ENCODE results near the gene GABPA. TPM values are rescaled to one million over a fixed set of nuclear protein-coding genes. Genes with fewer than 3 reads are reported as not detected.
"Not testable (repeated sequence)": the region's sequence is repeated elsewhere in the genome, so short reads cannot be mapped to it uniquely, and the experiment has no call there.

Gene GABPA
- total and polyA plus RNA-seq, 2 donors from 2014 or later = 6.1 to 22.5 TPM

GRCh38 chr21:25767921-25768320 lies 33.1 kb downstream of the GABPA start:
- intact Hi-C loops (cut with DNase I) = no loop called here
- FAIRE-seq (no peak), DNase-seq (no peak)
- Histone ChIP-seq H3K9ac (ENCODE audit: low read length in 3 of 3) (no peak overlapping the region), H3K4me1 (ENCODE audit: control insufficient read depth in 2 of 3, insufficient read depth in 2 of 3, low read depth in 1 of 3, low read length in 3 of 3) (no peaks in the 10 kb centered on the region), H3K27me3 (ENCODE audit: control insufficient read depth, insufficient read depth, low read length) (no peaks in the 10 kb centered on the region), H3K9me3 (ENCODE audit: control insufficient read depth in 2 of 3, insufficient read depth in 1 of 3, low read length in 3 of 3) (no peaks in the 10 kb centered on the region), H3K27ac (ENCODE audit: low read depth in 2 of 2, low read length in 2 of 2) (no peak overlapping the region), H3K36me3 (ENCODE audit: control insufficient read depth in 2 of 3, insufficient read depth in 3 of 3, low read length in 3 of 3) (peaks cover 0 to 13% (median 6%) of the 10 kb centered on the region in 3 donors), H3K4me3 (ENCODE audit: low read length in 3 of 3) (no peak overlapping the region)
- TF ChIP-seq CTCF (IDR thresholded peaks at IDR 0.05; ENCODE audit: borderline replicate concordance, extremely low read depth, insufficient read depth) = no peak

GRCh38 chr21:25772686-25773085 lies 37.9 kb downstream of the GABPA start:
- no peak overlapping the region for H3K4me3 ChIP-seq (ENCODE audit: low read length in 3 of 3)
- no peak overlapping the region for H3K27ac ChIP-seq (ENCODE audit: low read depth in 2 of 2, low read length in 2 of 2)

GRCh38 chr21:25776440-25776839 lies 41.7 kb downstream of the GABPA start:
- Histone ChIP-seq H3K27me3 (ENCODE audit: control insufficient read depth, insufficient read depth, low read length) (no peaks in the 10 kb centered on the region), H3K27ac (ENCODE audit: low read depth in 2 of 2, low read length in 2 of 2) (no peak overlapping the region), H3K4me1 (ENCODE audit: control insufficient read depth in 2 of 3, insufficient read depth in 2 of 3, low read depth in 1 of 3, low read length in 3 of 3) (no peaks in the 10 kb centered on the region), H3K9me3 (ENCODE audit: control insufficient read depth in 2 of 3, insufficient read depth in 1 of 3, low read length in 3 of 3) (no peaks in the 10 kb centered on the region), H3K4me3 (ENCODE audit: low read length in 3 of 3) (no peak overlapping the region), H3K36me3 (ENCODE audit: control insufficient read depth in 2 of 3, insufficient read depth in 3 of 3, low read length in 3 of 3) (no peaks in the 10 kb centered on the region), H3K9ac (ENCODE audit: low read length in 3 of 3) (no peak overlapping the region)
- no peak for DNase-seq
- no peak for TF ChIP-seq CTCF (IDR thresholded peaks at IDR 0.05; ENCODE audit: borderline replicate concordance, extremely low read depth, insufficient read depth)
- intact Hi-C loops (cut with DNase I) = no loop called here
- no peak for FAIRE-seq

More at GRCh38 chr21:25772686-25773085, 37.9 kb downstream of the GABPA start:
- FAIRE-seq = no peak
- DNase-seq = no peak
- Histone ChIP-seq H3K4me1 (ENCODE audit: control insufficient read depth in 2 of 3, insufficient read depth in 2 of 3, low read depth in 1 of 3, low read length in 3 of 3) (no peaks in the 10 kb centered on the region), H3K36me3 (ENCODE audit: control insufficient read depth in 2 of 3, insufficient read depth in 3 of 3, low read length in 3 of 3) (no peaks in the 10 kb centered on the region), H3K9me3 (ENCODE audit: control insufficient read depth in 2 of 3, insufficient read depth in 1 of 3, low read length in 3 of 3) (no peaks in the 10 kb centered on the region), H3K9ac (ENCODE audit: low read length in 3 of 3) (no peak overlapping the region), H3K27me3 (ENCODE audit: control insufficient read depth, insufficient read depth, low read length) (no peaks in the 10 kb centered on the region)
- intact Hi-C loops (cut with DNase I) = no loop called here
- no peak for TF ChIP-seq CTCF (IDR thresholded peaks at IDR 0.05; ENCODE audit: borderline replicate concordance, extremely low read depth, insufficient read depth)

GRCh38 chr21:25778126-25778875 lies 43.5 kb downstream of the GABPA start:
- H3K4me1 ChIP-seq (ENCODE audit: control insufficient read depth in 2 of 3, insufficient read depth in 2 of 3, low read depth in 1 of 3, low read length in 3 of 3); H3K36me3 ChIP-seq (ENCODE audit: control insufficient read depth in 2 of 3, insufficient read depth in 3 of 3, low read length in 3 of 3); FAIRE-seq; H3K27me3 ChIP-seq (ENCODE audit: control insufficient read depth, insufficient read depth, low read length); H3K9ac ChIP-seq (ENCODE audit: low read length in 3 of 3); H3K27ac ChIP-seq (ENCODE audit: low read depth in 2 of 2, low read length in 2 of 2); H3K4me3 ChIP-seq (ENCODE audit: low read length in 3 of 3); intact Hi-C loops (cut with DNase I); DNase-seq; H3K9me3 ChIP-seq (ENCODE audit: control insufficient read depth in 2 of 3, insufficient read depth in 1 of 3, low read length in 3 of 3): not testable (repeated sequence)

Data from kidney (tissue), 14 donors.